ENCODE data around the gene SNX19.
A peak's percentile ranks its signal among the peaks of the same experiment; 100 is the strongest.

The SNX19 gene

DNA sequence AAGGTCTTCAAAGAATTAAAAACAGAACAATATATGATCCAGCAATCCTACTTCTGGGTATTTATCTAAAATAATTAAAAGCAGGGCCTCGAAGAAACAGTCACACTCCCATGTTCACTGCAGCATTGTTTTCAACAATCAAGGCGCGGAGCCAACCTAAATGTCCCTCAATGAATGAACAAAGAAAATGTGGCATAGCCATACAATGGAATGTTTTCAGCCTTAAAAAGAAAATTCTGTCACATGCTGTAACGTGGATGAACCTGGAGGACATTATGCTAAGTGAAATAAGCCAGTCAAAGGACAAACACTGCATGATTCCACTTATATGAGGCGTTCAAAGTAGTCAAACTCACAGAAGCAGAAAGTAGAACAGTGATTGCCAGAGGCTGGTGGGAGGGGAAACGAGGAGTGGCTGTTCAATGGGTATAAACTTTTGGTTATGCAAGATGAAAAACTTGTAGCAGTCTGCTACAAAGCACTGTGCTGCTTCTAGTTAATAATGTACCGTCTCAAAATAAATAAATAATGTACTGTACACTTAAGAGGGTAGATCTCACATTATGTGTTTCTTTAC, 41.2 kb downstream of the SNX19 start:
- TF ChIP-seq, protein P1, sequence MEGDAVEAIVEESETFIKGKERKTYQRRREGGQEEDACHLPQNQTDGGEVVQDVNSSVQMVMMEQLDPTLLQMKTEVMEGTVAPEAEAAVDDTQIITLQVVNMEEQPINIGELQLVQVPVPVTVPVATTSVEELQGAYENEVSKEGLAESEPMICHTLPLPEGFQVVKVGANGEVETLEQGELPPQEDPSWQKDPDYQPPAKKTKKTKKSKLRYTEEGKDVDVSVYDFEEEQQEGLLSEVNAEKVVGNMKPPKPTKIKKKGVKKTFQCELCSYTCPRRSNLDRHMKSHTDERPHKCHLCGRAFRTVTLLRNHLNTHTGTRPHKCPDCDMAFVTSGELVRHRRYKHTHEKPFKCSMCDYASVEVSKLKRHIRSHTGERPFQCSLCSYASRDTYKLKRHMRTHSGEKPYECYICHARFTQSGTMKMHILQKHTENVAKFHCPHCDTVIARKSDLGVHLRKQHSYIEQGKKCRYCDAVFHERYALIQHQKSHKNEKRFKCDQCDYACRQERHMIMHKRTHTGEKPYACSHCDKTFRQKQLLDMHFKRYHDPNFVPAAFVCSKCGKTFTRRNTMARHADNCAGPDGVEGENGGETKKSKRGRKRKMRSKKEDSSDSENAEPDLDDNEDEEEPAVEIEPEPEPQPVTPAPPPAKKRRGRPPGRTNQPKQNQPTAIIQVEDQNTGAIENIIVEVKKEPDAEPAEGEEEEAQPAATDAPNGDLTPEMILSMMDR (IDR thresholded peaks at IDR 0.05; ENCODE audit: insufficient read depth, low read depth, low read length, missing control alignments), result no peak
- H3K4me3 ChIP-seq (ENCODE audit: low read length), result no peak overlapping the region
- no peak for DNase-seq (ENCODE audit: low read depth)

DNA sequence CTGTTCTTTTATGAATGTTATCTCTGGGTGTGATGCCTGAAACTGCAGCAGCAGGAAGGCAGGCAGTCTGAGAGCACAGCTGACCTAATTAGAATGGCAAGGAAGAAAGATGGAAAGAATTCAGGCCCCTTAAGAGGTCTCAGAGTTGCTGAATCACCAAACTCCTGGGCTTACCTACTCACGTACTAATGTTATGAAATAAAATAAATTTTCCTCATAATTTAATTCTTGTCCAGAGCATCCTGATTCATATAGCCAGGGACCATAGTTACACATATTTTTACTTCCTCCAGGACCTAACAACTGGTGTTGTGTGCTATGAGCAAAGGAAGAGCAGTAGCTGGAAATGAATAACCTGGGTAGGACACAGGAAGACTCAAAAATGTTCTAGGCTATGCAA, 41.9 kb downstream of the SNX19 start:
- TF ChIP-seq, protein P1 (IDR thresholded peaks at IDR 0.05; ENCODE audit: insufficient read depth, low read depth, low read length, missing control alignments), result no peak
- no peak overlapping the region for H3K4me3 ChIP-seq (ENCODE audit: low read length)
- peak; percentile 20 for DNase-seq (ENCODE audit: low read depth)

DNA sequence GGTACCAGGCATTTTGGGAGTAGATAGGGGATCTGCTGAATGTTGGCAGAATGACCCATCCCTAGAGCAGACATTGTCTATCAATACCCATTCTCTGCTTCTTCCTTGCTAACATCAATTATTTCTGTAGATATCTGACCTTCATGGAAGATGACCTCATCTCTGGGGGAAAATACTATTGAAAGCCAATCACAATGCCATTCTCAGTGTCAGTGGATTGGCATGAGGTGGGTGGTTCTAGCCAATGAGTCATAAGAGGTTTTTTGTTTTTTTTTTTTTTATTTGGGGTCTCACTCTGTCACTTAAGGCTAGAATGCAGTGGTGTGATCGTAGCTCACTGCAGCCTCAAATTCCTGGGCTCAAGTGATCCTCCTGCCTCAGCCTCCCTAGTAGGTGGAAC, 42.5 kb downstream of the SNX19 start:
- no peak overlapping the region for H3K4me3 ChIP-seq (ENCODE audit: low read length)
- DNase-seq (ENCODE audit: low read depth), result peak; percentile 65
- TF ChIP-seq, protein P1 (IDR thresholded peaks at IDR 0.05; ENCODE audit: insufficient read depth, low read depth, low read length, missing control alignments), result no peak

DNA sequence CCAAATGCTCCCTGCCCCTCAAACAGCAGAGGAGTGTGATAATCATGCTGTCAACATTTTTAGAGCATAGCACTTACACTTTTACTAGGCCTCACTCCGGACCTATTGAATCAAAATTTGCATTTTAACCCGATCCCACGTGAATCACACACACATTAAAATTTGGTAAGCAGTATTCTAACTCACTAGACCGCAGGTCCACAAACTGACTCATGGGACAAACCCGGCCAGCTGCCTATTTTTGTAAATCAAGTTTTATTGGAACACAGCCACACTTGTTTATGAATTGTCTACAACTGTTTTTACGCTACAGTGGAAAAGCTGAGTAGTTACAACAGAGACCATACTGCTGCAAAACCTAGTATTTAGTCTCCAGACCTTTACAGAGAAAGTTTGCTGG, 43.3 kb downstream of the SNX19 start:
- TF ChIP-seq, protein P1 (IDR thresholded peaks at IDR 0.05; ENCODE audit: insufficient read depth, low read depth, low read length, missing control alignments), result no peak
- no peak overlapping the region for H3K4me3 ChIP-seq (ENCODE audit: low read length)
- DNase-seq (ENCODE audit: low read depth), result peak; percentile 87

DNA sequence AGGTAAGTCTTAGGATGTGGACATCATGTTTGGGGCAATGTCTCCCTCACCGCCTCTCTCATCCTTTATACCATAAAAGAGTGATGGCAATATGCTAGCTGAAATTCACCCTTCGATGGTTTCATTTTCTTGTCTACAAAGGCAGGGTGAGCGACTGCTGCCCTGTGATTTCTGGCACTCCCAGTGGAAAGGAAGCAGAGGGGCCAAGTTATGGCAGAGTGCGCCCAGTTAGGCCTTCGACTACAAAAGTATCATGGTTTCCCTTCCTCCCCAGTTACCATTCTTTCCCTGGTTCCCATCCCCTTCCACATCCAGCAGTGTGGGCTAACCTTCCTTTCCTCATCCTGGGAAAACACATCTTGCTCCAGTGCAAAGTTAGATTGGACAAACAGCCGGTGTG, 43.8 kb downstream of the SNX19 start:
- TF ChIP-seq, protein P1 (IDR thresholded peaks at IDR 0.05; ENCODE audit: insufficient read depth, low read depth, low read length, missing control alignments), result no peak
- H3K4me3 ChIP-seq (ENCODE audit: low read length), result no peak overlapping the region
- no peak for DNase-seq (ENCODE audit: low read depth)

DNA sequence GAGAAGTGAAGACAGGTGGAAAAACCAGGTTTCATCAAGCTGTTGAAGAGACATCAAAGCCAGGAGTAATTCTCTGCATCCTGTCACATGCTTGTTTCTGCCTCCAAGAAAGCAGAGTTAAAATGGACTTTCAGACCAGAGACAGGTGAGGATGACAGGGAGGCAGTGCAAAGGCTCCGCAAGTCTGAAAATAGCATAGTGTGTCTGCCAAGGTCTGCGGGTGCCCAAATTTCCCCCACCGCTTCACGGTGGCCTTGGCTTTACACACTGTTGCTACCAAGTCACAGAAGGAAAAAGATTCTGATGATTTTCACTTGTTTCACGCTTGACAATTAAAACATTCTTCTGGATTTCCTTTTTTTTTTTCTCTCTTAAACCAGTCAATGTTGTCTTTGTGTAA, 44.2 kb downstream of the SNX19 start:
- no peak for DNase-seq (ENCODE audit: low read depth)
- TF ChIP-seq, protein P1 (IDR thresholded peaks at IDR 0.05; ENCODE audit: insufficient read depth, low read depth, low read length, missing control alignments), result no peak
- no peak overlapping the region for H3K4me3 ChIP-seq (ENCODE audit: low read length)

DNA sequence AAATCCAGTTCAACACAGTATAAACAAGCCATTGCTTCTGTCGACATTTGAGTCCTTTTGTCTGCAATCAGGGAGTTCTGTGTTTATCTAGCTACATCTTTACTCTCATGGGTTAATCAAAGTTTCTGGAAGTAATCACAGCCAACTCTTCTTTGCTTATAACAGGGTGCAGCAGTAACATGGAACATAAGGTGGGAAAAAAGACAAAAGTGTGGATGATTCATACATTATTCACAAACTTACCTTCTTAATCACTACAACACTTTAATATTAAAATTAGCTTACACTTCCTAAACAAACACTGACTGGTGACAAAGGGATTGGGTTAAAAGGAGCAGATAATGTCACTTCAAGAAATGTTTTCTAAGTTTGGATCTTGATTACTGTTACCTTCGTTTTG, 44.7 kb downstream of the SNX19 start:
- DNase-seq (ENCODE audit: low read depth), result peak; percentile 70
- H3K4me3 ChIP-seq (ENCODE audit: low read length), result no peak overlapping the region
- TF ChIP-seq, protein P1 (IDR thresholded peaks at IDR 0.05; ENCODE audit: insufficient read depth, low read depth, low read length, missing control alignments), result no peak

All from epithelial cell of esophagus (primary cell).